AG09319 (cell line): ENCODE results near the gene FKBP5.

Experiments
- DNase-seq: peaks from one replicate; pipeline ENCODE4 v3.0.0-alpha.2; 2010; ENCODE audit warnings: low read depth; ENCODE audit errors: extremely low read depth
- CTCF ChIP-seq: IDR thresholded peaks from 2 replicates; pipeline ENCODE4 v1.5.1; 2011; ENCODE audit warnings: low read depth, mild to moderate bottlenecking, inconsistent platforms, low read length, moderate library complexity

FKBP5 gene

GRCh38 chr6:35727231-35727934 lies 38.7 kb upstream of the FKBP5 start:
- no peak for TF ChIP-seq CTCF
- no peak for DNase-seq

DNA sequence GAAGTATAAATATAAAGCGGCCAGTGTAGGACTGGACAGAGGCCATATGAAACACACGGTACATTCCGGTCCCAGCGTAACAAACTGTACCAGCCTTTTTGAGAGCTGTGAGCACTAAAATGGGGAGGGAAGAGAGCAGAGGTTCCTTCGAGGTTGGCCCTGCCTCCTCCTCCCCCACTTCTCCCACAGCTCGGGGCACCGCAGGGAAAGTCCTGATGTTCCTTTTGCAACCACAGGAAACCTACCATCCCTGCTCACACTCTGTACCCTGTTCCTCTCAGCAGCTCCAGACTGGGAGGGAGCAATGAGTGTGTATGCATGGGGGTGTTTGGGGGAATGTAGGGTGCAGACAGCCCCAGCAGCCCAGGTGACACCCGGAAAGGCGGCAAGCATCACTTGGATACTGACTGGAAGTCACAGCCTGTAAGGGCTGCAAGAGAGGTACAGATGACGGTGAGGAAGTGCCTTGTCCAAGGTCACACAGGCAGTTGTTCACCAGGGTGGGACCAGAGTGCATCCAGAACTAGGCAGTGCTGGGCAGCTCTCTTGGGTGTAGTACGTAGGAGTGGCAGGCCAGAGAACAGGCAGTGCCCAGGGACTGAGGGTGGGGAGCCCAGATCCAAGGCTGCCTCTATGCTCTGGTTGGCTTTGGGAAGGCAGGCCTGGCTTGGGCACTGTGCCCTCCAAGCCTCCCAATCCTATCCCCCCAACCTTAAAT lies 37.2 kb upstream of the FKBP5 start:
- TF ChIP-seq CTCF = no peak
- no peak for DNase-seq

DNA sequence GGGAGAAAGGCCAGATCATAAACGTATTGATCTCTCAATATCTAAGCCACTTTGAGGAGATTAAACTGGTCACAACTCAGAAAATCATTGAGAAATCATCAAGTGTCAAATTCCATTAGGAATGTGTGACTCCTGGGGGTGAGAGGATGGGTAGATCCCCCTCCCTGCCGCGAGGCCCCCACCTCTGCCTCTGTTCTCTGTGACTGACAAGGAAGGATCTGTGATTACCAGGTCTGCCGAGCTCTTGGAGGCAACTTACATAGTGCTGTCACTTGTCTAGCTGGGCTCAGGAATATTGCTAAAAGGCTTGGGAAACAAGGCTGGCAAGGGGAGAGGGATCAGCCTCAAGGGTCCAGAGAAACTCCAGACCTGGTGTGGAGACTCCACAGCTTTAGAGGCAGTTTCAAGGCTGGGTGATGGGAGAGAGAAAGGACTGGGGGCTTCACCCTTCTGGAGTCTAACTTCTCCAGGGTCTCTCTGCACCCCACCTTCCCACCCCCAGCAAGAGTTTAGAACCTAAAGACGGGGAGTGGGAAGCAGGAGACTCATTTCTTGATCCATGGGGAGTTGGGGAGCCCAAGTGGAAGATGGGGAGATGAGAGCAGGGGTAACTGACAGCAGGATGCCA lies 36.5 kb upstream of the FKBP5 start:
- DNase-seq = no peak

GRCh38 chr6:35724471-35724870 lies 35.8 kb upstream of the FKBP5 start:
- DNase-seq = no peak
- no peak for TF ChIP-seq CTCF

More for the DNA sequence above, 36.5 kb upstream of the FKBP5 start:
- TF ChIP-seq CTCF = no peak

GRCh38 chr6:35724059-35724458 lies 35.3 kb upstream of the FKBP5 start:
- no peak for DNase-seq
- no peak for TF ChIP-seq CTCF

DNA sequence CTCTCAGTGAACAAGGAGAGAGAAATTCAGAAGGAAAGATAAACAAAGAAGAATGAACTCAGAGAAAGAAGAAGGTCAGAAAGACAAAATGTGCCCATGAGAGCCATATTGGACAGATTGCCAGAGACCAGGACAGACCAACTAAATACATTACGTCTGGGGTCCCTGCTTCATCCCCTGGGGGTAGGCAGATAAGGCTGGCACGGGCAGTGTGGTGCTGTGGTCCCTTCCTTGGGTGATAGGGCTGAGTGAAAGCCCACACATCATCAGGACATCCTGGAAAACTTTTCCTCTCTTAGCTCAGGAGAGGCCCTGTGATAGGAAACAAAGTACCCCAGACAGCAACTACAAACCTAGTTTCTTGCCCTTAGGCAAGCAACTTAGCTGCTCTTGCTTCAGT lies 34.9 kb upstream of the FKBP5 start:
- no peak for TF ChIP-seq CTCF

GRCh38 chr6:35722121-35722761 lies 33.5 kb upstream of the FKBP5 start:
- no peak for TF ChIP-seq CTCF
- DNase-seq = no peak

More for the DNA sequence above, 34.9 kb upstream of the FKBP5 start:
- no peak for DNase-seq
